ENCODE results near the gene PGC. TPM values are rescaled to one million over a fixed set of nuclear protein-coding genes. Genes with fewer than 3 reads are reported as not detected.
A peak's percentile ranks its signal among the peaks of the same experiment; 100 is the strongest.

PGC gene
- total and polyA plus RNA-seq, 9 of the 15 experiments (the other 6 are each of a cell fraction or from before 2014, with no cell fraction given), result 0.17 to 0.40 TPM; not detected in 7

GRCh38 chr6:41700463-41701347 lies 46.5 kb downstream of the PGC start:
- ChIA-PET CTCF (ENCODE audit: low intra/inter-chr PET ratio) (interaction anchor here (0.6 kb wide), 1 partner anchor 19 kb away, joined by 3 read pairs; no protein-coding TSS in a partner anchor), POLR2A (interaction anchor here (0.5 to 1.6 kb wide), 3 partner anchors 19 to 33 kb away, joined by 3 to 8 read pairs (median 4); no protein-coding TSS in a partner anchor)
- no peak overlapping the region for H3K4me2 ChIP-seq (ENCODE audit: insufficient read depth, low read length)
- H3K9me3 ChIP-seq (replicated peaks; ENCODE audit: control insufficient read depth, insufficient read depth, low read depth, low read length), result no peaks in the 10 kb centered on the region
- ATAC-seq (peak; percentile 13; the same call in 1 of the 3 replicates), DNase-seq (ENCODE audit: extremely low read depth in 1 of 4, low spot score in 3 of 4) (no peak), FAIRE-seq (no peak)
- H2AFZ ChIP-seq (ENCODE audit: low read depth, low read length), result no peak overlapping the region
- no peaks in the 10 kb centered on the region for H3K9me1 ChIP-seq (ENCODE audit: control insufficient read depth, insufficient read depth, low read length)
- peaks cover 0 to 3% of the 10 kb centered on the region in 2 experiments; a peak in 2 of 5 replicates for H3K4me1 ChIP-seq (replicated peaks in 1 of 2; ENCODE audit: control insufficient read depth in 2 of 2, insufficient read depth in 2 of 2, low read length in 2 of 2)
- no peaks in the 10 kb centered on the region for H3K79me2 ChIP-seq (ENCODE audit: control insufficient read depth, insufficient read depth, low read length)
- H4K20me1 ChIP-seq (replicated peaks; ENCODE audit: control insufficient read depth, insufficient read depth, low read length), result peaks cover 12% of the 10 kb centered on the region; the same call in 1 of the 2 replicates
- no peak overlapping the region for H3K9ac ChIP-seq (ENCODE audit: insufficient read depth in 1 of 2, low read depth in 2 of 2, low read length in 2 of 2)
- BruUV-seq (replicated peaks), result no TSS peak
- WGBS (ENCODE audit: insufficient coverage, low coverage, missing lambda C conversion rate), result 28% methylated on average over 20 of the region's 20 CpGs
- intact Hi-C loops (cut with micrococcal nuclease) (loop anchor here (10.0 kb wide), 1 partner anchor 344 kb away; no protein-coding TSS in a partner anchor), in situ Hi-C loops (cut with MboI) (no loop called here)
- TF ChIP-seq E2F5 (CRISPR knock-in tag; IDR thresholded peaks at IDR 0.05) (no peak), CTCF (IDR thresholded peaks at IDR 0.05 in 2 of 3, conservative IDR thresholded peaks at IDR 0.05 in 1 of 3; ENCODE audit: insufficient read depth in 2 of 3, low read depth in 1 of 3, low read length in 3 of 3) (peak in 2 of 3 experiments; percentile 25 to 27; a peak in 1 of 6 replicates), PRDM10 (IDR thresholded peaks at IDR 0.05; ENCODE audit: partially characterized antibody) (peak; percentile 84), CTBP1 (IDR thresholded peaks at IDR 0.05; ENCODE audit: borderline replicate concordance) (0 out of 2 replicates have a peak, but pooled peaks have one; percentile 13)
- no peaks in the 10 kb centered on the region for H3K36me3 ChIP-seq (ENCODE audit: control insufficient read depth, insufficient read depth, low read length)
- peaks cover 0 to 26% of the 10 kb centered on the region in 2 experiments; a peak in 2 of 5 replicates for H3K27me3 ChIP-seq (ENCODE audit: control insufficient read depth in 2 of 2, insufficient read depth in 2 of 2, low read length in 2 of 2)
- H3K27ac ChIP-seq (ENCODE audit: extremely low read depth, low read depth, low read length), result no peak overlapping the region
- H3K4me3 ChIP-seq, result no peak overlapping the region
